Measurements from ENCODE around the gene GATAD2A.

DNA sequence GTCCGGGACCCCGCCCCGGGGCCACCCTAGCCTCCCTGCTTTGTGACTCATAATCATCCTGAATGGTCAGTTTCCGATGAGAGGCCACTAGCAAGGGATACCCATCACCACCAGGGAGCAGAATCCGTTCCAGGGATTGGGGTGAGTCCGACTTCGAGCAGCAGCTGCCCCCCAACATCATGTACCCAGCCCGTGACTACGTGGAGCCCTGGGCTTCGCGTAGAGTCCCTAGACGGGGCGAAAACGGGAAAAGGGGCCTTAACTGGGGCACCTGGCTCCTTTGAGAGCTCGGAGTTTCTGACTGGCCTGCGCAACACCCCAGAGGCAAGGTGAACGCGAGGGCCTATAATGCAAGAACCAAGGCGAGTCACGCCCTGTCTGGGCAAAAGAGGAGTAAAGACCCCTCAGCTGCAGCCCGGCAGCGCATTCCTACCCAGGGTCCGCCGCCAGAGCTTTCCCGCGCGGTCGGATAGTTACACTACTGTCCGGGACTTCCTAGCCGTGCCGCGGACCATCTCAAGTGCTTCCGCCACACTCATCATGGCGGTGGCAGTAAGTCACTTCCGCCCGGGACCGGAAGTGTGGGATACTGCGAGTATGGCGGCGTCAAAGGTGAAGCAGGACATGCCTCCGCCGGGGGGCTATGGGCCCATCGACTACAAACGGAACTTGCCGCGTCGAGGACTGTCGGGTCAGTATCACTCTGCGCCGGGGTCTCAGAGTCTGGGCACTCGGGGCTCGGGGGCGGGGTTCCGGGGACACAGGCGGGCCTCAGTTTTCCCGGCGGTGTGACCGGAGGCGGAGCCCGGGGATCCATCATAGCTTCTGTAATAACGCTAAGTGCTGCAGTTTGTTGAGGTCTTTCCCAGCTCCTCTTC is 110.4 kb downstream of the GATAD2A start, which contains the start of gene NDUFA13:
- TF ChIP-seq, protein P1, sequence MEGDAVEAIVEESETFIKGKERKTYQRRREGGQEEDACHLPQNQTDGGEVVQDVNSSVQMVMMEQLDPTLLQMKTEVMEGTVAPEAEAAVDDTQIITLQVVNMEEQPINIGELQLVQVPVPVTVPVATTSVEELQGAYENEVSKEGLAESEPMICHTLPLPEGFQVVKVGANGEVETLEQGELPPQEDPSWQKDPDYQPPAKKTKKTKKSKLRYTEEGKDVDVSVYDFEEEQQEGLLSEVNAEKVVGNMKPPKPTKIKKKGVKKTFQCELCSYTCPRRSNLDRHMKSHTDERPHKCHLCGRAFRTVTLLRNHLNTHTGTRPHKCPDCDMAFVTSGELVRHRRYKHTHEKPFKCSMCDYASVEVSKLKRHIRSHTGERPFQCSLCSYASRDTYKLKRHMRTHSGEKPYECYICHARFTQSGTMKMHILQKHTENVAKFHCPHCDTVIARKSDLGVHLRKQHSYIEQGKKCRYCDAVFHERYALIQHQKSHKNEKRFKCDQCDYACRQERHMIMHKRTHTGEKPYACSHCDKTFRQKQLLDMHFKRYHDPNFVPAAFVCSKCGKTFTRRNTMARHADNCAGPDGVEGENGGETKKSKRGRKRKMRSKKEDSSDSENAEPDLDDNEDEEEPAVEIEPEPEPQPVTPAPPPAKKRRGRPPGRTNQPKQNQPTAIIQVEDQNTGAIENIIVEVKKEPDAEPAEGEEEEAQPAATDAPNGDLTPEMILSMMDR (IDR thresholded peaks at IDR 0.05; ENCODE audit: low read depth, low read length) = no peak
- TF ChIP-seq POLR2A (IDR thresholded peaks at IDR 0.05; ENCODE audit: extremely low read depth, insufficient read length) = peak; percentile 92
